Hippocampal formation (tissue), 2 donors: ENCODE measurements around the gene PORCN.
"Not testable (repeated sequence)": the region's sequence is repeated elsewhere in the genome, so short reads cannot be mapped to it uniquely, and the experiment has no call there.

Source experiments
- DNase-seq, 2 donors: peaks; one replicate each; lab custom pipeline; 2025; lab: John Stamatoyannopoulos, UW

PORCN gene

DNA sequence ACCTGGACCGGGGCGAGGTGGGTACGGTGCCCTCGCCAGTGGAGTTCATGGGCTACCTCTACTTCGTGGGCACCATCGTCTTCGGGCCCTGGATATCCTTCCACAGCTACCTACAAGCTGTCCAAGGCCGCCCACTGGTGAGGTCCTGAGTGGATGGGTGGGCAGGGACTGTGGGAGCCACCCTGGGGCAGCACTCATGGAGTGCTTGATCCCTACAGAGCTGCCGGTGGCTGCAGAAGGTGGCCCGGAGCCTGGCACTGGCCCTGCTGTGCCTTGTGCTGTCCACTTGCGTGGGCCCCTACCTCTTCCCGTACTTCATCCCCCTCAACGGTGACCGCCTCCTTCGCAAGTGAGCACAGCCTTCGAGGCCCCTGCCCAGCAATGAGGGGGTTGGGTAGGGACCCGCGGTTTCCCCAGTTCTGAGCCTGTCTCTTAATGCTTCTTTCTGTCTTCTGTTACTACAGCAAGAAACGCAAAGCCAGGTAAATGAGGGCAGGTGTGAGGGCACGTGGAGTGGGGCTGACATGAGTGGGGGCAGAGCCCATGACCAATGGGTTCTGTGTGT, 3.7 kb downstream of the PORCN start:
- no peak for DNase-seq

DNA sequence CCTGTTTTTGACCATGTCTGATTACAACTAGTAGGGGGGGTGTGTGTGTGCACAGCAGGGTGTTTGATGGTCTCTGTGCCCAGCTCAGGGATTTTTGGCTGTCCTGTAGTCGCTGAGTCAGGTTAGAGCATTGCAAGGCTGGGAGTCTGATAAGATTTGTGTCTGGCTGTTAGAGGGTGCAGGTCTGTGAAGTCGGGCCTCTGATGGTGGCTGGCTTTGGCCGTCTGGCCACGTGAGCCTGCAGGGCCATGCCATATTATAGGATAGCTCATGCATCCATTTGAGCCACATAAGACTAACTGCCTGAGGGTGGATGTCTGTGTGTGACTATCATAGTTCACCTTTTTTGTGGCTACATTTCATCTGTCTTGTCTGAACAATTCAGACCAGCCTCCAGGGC, 4.9 kb downstream of the PORCN start:
- no peak for DNase-seq

DNA sequence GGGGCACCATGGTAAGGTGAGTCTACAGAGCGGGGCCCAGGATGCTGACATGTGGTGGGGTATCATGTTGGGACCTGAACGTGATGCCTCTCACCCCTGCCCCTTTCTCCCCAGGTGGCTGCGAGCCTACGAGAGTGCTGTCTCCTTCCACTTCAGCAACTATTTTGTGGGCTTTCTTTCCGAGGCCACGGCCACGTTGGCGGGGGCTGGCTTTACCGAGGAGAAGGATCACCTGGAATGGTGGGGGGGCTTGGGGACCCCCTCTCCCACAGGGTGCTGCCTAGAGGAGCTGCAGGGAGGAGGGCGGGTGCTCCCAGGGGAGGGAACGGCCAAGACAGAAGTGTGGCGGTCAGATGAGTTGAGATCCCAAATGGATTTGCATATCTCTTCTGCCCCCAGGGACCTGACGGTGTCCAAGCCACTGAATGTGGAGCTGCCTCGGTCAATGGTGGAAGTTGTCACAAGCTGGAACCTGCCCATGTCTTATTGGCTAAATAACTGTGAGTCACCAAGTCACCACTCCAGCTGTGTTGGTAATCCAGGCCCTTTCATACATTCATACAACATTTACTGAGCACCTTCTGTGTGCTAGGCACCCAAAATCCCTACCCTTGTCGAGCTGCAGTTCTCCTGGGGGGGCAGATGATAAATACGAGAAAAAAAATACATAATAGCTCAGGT, 5.5 kb downstream of the PORCN start:
- no peak for DNase-seq

DNA sequence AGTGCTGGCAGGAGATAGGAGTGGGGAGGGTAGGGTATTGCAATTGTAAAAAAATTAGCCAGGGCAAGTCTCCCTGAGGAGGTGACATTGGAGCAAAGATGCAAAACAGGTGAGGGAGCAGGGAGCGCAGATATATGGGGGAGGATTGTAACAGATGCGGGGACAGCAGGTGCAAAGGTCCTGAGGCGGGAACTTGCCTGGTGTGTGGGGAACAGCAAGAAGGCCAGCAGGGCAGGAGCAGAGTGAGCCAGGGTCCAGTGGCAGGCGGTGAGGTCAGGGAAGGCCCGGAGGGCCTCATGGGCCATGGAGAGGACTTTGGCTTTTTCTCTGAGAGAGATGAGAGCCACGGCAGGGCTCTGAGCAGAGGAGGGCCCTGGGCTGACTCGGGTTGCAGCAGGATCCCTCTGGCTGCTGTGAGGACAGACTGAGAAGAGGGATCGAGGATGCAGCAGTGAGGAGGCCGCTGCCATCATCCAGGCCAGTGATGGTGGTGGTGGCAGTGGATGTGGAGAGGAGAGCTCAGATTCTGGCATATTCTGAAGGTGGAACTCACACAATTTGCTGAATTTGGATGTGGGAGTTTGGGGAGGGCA, 6.2 kb downstream of the PORCN start:
- DNase-seq: no peak

DNA sequence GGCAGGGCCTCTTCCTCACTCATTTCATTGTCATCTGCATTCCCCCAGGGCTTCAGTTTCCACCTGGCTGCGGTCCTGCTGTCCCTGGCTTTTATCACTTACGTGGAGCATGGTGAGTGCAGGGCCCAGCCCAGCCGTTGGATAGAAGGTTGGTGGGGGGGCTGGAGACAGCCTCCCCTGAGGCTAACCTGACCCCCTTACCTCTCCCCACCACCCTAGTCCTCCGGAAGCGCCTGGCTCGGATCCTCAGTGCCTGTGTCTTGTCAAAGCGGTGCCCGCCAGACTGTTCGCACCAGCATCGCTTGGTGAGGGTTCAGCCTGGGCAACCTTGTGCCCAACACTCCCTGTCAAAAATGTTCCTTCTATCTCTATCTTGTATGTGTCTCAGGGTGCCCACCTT, 7.0 kb downstream of the PORCN start:
- DNase-seq: no peak

DNA sequence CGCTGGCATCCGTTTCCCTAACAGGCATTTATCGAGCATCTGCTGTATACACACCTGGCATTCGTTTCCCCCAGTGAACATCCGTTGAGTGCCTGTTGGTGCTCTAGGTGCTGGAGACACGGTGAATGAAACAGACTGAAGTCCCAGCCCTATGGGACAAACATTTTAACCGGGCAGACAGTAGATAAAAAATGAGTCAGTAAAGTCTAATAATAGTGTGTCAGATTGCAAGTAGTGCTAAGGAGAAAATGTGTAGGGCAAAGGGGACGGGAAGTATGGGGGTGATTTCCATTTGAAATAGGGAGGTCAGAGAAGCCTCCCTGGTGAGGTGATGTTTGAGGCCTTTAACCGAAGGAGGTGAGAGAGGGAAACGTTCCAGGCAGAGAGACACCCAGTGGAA, 7.5 kb downstream of the PORCN start:
- no peak for DNase-seq

DNA sequence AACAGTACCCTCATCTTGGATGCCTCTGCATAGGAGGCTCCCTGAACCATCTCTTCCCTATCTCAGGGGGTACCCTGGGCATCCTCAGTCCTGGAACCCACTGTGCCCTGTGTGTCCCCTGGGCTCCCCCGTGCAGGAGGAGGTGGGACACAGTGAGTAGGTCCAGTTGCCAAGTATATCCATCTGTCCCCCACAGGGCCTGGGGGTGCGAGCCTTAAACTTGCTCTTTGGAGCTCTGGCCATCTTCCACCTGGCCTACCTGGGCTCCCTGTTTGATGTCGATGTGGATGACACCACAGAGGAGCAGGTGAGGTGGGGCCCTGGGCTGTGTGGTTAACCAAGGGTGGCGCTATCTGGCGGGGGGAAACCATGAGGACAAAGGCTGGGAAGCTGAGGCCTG, 8.2 kb downstream of the PORCN start:
- no peak for DNase-seq

DNA sequence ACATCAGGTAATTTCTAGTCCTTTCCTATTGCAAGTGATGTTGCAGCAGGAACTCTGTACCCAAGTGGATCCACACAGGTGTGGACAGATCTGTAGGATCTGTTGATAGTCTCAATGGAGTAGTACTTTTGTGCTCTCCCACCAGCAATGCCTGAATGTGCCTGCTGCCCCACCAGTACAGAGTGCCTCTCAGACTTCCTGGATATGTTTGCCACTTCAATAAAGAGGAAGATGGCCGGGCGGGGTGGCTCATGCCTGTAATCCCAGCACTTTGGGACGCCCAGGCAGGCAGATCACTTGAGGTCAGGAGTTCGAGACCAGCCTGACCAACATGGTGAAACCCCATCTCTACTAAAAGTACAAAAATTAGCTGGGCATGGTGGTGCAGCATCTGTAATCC, 10.7 kb downstream of the PORCN start:
- DNase-seq: not testable (repeated sequence)

DNA sequence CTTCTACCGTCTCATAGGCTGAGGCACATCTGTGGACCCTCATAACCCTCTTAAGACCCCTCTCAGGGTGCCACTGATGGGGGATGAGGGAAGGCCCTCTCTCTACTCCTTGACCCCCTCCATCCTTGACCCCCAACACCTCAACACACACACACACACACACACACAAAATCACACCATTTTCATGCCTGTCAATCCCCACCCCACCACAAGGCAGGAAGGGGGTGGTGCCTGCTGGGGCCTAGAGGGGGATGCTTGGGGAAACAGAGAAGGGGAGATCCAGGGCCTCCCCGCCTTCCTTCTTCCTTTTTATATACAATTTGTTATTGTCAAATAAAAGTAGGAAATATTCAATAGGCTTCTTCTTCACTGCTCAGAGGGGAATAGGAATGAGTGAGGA, 11.7 kb downstream of the PORCN start:
- DNase-seq: no peak

DNA sequence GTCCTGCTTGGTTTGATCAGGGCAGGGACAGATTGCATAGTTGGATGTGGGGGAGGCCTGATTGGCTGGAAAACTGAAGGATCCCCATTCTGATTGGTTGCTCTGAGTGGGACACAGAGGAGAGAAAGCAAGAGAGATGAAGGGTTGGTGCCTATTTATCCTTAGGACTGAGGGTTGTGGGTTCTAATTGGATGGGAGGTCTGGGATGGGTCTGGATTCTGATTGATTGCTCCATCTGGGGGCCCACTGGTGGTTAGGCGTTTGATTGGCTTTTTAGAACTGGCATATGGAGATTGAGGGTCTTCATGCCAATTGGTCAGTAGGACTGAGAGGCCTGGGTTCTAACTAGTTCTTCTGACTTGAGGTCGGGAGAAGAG, 12.2 kb downstream of the PORCN start:
- DNase-seq: no peak

DNA sequence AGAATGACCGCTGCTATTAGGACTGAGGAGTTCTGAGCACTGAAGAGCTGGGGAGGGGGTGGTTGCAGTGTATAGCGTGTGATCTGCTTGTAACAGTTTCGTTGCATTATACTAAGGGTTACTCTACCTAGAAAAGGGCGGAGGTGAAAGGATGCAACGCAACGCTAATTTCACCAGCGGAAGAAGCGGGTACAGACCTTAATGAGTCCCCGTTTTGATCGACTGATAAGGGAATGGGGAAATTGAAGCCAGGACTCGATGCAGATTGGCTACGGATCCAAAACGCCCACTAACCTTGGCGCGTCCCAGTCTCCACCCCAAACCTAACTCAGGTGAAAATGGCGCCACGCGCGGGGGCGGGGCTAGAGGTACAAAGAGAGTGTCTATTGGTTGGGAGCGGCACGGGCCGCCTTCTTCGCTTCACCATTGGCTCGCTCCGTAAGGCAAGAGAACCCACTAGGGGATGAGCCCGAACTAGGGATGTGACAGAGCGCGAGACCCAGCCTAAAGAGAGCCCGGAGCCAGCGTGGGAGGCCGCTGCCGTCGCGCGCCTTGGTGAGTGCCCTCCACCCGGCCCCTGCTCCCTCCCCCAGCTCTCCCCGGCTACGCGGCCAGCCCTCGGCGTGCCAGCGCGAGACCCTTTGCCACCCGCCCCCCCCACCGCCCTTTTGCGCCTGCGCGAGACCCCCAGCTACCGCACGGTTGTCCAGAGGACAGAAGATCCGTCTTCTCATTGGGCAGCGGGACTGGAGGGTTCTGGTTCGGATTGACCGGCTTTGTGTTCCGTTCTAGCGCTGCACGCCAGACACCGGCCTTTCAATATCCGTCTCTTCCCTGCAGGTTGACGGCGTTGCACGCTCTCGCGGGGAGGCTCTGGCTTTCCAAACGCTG, 12.8 kb downstream of the PORCN start, which contains the start of gene EBP:
Gene EBP (plus strand): TSS at position 456 of the 891 bp plus-strand sequence. CDS start 1,964 bp downstream, outside the sequence.
- peak; percentile 63 to 66 for DNase-seq

DNA sequence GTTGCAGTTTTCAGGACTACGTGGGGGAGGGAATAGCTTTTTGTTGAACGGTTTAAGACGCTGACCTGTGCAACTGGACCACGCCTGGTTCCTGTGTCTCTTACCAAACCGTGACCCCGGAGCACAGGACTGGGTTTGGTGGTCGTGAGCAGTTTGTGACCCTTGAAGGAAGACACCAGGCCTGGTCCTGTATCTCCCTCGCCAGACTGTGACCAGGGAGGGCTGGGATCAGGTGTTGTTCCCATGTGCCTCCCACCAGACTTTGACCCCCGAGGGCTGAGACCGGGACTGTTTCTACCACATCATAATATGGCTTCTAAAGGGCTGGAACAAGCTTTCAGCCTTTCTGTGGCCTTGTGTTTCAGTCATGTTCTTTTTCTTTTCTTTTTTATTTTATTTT, 13.5 kb downstream of the PORCN start:
- DNase-seq: no peak

DNA sequence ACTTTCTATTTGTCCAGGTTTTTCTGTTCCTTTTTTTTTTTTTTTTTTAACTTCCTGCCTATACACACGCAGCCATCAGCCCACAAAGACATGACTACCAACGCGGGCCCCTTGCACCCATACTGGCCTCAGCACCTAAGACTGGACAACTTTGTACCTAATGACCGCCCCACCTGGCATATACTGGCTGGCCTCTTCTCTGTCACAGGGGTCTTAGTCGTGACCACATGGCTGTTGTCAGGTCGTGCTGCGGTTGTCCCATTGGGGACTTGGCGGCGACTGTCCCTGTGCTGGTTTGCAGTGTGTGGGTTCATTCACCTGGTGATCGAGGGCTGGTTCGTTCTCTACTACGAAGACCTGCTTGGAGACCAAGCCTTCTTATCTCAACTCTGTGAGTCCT, 14.9 kb downstream of the PORCN start:
- DNase-seq: no peak

DNA sequence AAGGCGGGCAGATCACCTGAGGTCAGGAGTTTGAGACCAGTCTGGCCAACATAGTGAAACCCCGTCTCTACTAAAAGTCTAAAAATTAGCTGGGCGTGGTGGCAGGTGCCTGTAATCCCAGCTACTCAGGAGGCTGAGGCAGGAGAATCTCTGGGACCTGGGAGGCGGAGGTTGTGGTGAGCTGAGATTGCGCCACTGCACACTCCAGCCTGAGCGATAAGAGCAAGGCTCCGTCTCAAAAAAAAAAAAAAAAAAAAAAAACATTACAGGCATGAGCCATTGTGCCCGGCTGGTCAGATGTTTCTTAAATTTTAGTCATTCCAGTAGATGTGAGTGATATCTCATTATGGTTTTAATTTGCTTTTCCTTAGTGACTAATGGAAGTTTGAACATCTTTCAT, 17.1 kb downstream of the PORCN start:
- DNase-seq: not testable (repeated sequence)

DNA sequence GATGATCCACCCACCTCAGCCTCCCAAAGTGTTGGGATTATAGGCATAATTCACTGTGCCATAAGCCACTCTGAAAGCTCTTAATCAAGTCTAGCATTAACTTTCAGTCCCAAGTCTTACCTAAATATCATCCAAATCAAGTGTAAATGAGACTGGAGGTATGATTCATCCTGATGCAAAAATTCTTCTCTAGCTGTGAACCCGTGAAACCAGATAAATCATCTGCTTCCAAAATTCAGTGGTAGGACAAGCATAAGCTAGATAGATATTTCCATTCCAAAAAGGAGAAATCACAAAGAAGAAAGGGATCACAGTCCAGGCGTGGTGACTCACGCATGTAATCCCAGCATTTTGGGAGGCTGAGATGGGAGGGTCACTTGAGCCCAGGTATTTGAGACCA, 21.9 kb downstream of the PORCN start:
- DNase-seq: no peak

DNA sequence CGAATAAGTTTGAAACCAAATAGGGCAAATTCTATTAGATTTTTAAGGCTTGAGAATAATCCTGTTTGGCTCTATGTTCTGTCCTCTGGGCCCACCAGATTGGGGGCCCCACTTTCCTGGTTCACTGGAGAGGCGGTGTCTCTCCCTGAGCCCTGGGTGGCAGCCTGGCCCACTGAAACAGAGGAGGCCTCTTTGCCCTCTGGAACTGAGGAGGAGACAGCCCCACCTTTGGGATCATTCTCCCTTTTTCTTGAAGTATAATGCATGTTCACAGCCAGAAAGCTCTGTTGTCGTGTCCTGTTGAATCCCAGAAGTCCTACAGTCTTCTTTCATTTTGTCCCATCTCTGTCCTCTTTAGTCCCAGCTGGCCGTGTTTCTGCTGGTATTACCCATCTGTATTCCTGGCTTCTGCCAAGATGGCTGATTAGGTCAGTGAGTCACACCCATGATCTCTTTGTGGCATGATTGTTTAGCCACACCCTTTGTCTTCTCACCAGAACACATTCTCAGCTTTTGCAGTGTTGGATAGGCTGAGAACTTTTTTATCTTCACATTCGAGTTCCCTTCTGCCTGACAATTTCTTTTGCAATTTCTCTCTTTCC, 22.7 kb downstream of the PORCN start:
- DNase-seq: no peak

DNA sequence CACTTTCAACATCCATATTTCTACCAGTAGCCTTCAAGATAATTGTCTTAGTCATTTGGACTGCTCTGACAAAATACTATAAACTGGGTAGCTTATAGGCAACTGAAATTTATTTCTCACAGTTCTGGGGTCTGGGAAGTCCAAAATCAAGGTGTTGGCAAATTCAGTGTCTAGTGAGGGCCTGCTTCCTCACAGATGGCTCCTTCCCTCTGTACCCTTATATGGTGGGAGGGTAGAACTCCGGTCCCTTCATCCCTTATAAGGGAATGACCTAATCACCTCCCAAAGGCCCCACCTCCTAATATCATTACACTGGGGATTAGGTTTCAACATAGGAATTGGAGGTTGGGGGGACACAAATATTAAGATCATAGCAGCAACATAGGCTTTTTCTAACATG, 23.4 kb downstream of the PORCN start:
- DNase-seq: no peak

DNA sequence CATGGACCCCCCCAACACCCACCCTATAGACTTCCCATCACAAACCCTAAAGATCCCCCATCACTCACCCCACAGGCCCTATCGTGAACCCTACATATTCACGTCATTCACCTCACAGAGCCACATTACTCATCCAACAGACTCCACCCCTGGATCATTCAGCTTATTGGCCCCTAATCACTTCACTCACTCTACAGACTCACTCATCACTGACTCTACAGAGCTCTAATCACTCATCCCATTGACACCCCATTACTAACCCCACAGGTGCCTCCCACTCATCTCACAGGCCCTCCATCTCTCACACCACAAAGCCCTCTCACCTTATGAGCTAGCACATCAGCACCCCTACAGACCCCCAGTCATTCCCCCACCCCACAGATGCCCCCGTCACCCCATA, 24.4 kb downstream of the PORCN start:
- no peak for DNase-seq

DNA sequence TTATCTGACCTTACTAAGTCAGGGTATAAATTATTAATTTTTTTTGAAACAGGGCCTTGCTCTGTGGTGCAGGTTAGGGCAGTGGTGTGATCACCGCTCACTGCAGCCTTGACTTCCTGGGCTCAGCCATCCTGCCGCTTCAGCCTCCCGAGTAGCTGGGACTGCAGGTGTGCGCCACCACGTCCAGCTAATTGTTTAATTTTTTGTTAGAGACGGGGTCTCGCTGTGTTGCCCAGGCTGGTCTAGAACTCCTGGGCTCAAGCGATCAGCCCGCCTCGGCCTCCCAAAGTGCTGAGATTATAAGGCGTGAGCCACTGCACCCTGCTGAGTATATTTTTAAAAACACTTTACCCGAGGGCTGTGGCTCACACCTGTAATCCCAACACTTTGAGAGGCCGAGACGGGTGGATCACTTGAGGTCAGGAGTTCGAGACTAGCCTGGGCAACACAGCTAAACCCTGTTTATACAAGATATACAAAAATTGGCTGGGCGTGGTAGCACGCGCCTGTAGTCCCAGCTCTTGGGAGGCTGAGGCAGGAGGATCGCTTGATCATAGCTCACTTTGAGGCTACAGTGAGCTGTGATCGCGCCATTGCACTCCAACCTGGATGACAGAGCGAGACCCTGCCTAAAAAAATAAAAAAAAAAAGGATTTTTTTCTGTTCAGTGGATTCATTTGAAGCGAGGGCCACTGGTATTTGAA, 30.0 kb downstream of the PORCN start:
- DNase-seq: no peak

DNA sequence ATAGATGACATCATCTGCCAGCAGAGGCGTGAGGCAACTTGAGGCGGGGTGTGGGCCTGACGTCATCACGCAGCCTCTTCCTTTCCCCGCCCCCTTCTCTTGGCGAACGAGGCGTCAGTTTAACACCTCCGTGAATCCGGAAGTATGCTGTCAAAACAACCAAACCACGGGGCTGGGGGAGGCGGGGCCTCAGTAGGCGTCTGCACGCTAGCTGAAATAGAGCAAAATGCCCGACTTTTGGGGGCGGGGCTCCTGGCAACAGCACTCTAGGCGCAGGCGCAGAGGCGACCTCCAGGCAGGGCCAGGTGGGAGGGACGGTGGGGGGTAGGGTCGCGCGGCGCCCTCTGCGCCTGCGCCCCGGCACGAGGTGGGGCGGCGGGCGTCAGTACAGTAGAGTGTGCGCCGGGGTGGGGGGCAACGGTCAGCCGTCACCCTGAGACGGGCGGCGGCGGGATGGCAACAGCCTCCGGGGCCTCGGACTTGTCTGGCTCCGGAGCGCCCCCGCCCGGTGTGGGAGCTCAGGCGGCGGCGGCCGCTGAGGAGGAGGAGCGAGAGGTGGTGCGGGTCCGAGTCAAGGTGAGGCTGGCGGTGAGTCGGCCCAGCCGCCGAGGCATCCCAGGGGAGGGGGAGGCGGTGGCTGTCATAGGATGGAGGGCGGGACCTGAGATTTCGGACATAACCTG, 30.7 kb downstream of the PORCN start, which contains the start of gene TBC1D25:
Gene TBC1D25 (plus strand): TSS at position 370 of the 683 bp plus-strand sequence. CDS start 84 bp downstream, at position 454.
- peak; percentile 70 to 84 for DNase-seq

DNA sequence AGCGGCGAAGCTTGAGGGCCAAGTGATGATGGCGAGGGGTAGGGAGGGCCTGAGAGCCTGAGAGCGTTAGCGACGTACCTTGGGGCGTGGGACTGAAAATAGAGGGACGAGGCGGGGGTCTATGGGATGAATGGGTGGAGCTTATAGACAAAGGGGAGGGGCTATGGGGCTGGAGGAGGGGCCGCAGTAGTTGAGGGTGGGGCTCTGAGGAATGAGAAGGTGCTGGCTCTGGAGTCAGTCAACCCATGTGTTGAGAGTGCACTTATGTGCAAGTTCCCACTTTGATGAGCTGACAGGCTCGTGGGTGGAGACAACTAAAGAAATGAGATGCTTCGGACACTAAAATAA, 31.2 kb downstream of the PORCN start:
- DNase-seq: no peak
